ENCODE data around the gene ARHGEF10L. TPM values are rescaled to one million over a fixed set of nuclear protein-coding genes. Genes with fewer than 3 reads are reported as not detected.
"Not testable (repeated sequence)": the region's sequence is repeated elsewhere in the genome, so short reads cannot be mapped to it uniquely, and the experiment has no call there.

Gene ARHGEF10L
- total RNA-seq, 4 donors from 2014 or later = 72.7 to 177 (median 156) TPM

DNA sequence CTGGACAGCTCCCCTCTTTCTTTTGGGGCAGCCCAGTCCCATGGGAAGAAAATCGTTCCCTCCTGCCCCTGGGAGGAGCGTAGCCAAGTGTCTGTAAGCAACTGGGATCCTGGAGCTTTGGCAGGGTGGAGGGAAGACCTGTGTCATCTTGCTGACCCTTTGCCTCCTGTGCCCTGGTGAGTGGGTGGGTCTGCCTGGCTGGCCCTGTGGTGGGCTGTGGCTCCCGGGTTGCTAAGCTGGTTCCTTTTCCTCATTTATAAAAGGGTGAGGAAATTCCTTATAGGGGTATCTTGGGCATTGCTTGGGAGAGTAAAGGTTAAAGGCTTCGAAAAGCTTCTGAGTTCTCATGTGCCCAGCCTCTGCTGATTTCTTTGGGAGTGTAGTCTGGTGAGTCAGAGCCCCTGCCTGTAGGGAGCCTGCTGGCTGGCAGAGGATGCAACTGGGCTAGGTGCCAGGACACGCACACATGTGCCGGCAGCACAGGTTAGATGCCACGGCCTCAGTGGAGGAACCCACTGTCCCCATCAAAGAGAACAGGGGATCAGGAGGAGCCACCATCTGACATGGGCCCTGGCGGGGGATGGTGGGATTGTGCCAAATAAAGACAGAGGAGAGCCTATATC lies 85.2 kb downstream of the ARHGEF10L start:
- Histone ChIP-seq H3K4me3 (no peak overlapping the region), H3K27ac (peak overlapping the region in 1 of 4 donors; percentile 39), H3K36me3 (peaks cover 0 to 96% (median 0%) of the 10 kb centered on the region in 3 donors), H3K4me1 (peaks cover 0 to 18% (median 2%) of the 10 kb centered on the region in 4 donors), H3K9me3 (no peaks in the 10 kb centered on the region), H3K27me3 (no peaks in the 10 kb centered on the region)
- DNase-seq = peak in 1 of 3 donors; percentile 59
- TF ChIP-seq, protein P1, sequence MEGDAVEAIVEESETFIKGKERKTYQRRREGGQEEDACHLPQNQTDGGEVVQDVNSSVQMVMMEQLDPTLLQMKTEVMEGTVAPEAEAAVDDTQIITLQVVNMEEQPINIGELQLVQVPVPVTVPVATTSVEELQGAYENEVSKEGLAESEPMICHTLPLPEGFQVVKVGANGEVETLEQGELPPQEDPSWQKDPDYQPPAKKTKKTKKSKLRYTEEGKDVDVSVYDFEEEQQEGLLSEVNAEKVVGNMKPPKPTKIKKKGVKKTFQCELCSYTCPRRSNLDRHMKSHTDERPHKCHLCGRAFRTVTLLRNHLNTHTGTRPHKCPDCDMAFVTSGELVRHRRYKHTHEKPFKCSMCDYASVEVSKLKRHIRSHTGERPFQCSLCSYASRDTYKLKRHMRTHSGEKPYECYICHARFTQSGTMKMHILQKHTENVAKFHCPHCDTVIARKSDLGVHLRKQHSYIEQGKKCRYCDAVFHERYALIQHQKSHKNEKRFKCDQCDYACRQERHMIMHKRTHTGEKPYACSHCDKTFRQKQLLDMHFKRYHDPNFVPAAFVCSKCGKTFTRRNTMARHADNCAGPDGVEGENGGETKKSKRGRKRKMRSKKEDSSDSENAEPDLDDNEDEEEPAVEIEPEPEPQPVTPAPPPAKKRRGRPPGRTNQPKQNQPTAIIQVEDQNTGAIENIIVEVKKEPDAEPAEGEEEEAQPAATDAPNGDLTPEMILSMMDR (IDR thresholded peaks at IDR 0.05) = no peak
- TF ChIP-seq POLR2A (IDR thresholded peaks at IDR 0.05) = no peak

DNA sequence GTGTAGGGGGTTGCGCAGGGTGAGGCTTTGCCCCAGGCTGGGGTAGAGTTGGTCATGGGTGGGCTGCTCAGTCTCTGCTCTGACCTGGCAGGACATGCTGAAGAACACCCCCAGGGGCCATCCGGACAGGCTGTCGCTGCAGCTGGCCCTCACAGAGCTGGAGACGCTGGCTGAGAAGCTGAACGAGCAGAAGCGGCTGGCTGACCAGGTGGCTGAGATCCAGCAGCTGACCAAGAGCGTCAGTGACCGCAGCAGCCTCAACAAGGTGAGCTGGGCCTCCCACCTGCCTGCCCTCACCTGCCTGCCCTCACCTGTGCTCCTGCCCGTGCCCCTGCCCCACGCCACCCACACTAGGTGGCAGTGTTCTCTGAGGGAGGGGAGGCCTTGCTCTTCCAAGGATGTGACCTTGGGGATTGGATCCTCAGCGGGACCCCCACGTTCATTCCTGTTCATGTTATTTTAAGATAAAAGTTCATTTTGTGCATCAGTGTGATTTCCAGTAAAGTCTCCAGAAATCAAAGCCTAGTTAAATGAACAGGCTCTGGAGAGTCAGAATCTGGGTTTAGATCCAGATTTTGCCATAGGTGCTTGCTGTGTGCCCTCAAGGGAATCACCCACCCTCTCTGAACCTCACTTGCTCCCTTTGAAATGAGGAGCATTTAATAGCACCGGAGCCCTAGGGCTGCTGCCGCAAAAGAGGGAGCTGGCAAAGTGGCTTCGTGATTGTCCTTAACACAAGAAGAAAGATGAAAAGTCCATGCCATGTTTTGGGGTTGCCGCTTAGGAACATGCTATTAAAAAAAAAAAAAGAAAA lies 87.9 kb downstream of the ARHGEF10L start:
- H3K27me3 ChIP-seq = no peaks in the 10 kb centered on the region
- no peaks in the 10 kb centered on the region for H3K9me3 ChIP-seq
- H3K27ac ChIP-seq = no peak overlapping the region
- TF ChIP-seq, protein P1 (IDR thresholded peaks at IDR 0.05) = no peak
- TF ChIP-seq POLR2A (IDR thresholded peaks at IDR 0.05) = no peak
- no peak overlapping the region for H3K4me3 ChIP-seq
- peaks cover 0 to 97% (median 0%) of the 10 kb centered on the region in 3 donors for H3K36me3 ChIP-seq
- no peak for DNase-seq
- H3K4me1 ChIP-seq = peaks cover 0 to 18% (median 2%) of the 10 kb centered on the region in 4 donors

DNA sequence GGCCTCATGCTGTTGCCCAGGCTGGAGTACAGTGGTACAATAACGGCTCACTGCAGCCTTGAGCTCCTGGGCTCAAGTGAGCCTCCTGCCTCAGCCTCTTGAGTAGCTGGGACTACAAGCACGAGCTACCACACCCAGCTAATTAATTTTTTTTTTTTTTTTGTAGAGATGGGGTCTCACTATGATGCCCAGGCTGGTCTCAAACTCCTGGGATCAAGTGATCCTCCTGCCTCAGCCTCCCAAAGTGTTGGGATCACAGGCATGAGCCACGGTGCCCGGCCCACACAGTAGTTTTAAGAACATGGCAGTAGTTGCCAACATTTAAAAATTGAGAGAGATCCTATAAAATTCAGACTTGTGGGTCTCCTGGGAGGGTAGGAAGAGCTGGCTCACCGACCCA lies 89.5 kb downstream of the ARHGEF10L start:
- peak overlapping the region in 1 of 4 donors; percentile 31 for H3K27ac ChIP-seq
- not testable (repeated sequence) for H3K4me1 ChIP-seq, H3K9me3 ChIP-seq, H3K4me3 ChIP-seq, DNase-seq, H3K27me3 ChIP-seq
- H3K36me3 ChIP-seq = peaks cover 0 to 98% (median 0%) of the 10 kb centered on the region in 3 donors

DNA sequence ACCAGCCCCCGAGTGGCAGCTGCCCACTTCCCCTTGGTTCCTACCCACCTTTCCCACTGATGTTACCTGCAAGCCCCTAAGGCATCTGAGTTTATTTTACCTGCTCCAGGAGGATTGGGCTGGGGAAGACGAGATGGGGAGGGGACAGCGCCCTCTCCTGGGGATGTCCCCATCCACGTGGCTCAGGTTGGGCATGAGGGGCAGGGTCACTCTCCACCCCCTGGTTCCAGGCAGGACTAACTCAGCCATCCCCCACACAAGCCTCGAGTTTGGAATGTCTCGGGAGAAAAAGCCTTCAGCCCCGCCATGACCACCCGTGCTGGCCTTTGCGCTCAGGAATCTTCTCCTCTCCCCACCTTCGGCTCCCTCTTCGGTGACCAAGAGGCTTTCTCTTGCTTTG lies 90.0 kb downstream of the ARHGEF10L start:
- H3K27ac ChIP-seq = peak overlapping the region in 1 of 4 donors; percentile 31
- no peak for DNase-seq
- H3K4me3 ChIP-seq = no peak overlapping the region
- H3K4me1 ChIP-seq = peaks cover 0 to 5% (median 2%) of the 10 kb centered on the region in 4 donors
- no peaks in the 10 kb centered on the region for H3K9me3 ChIP-seq
- TF ChIP-seq, protein P1 (IDR thresholded peaks at IDR 0.05) = peak in 4 of 6 experiments; percentile 7 to 23 (median 18)
- TF ChIP-seq POLR2A (IDR thresholded peaks at IDR 0.05) = no peak
- peaks cover 0 to 98% (median 0%) of the 10 kb centered on the region in 3 donors for H3K36me3 ChIP-seq
- H3K27me3 ChIP-seq = no peaks in the 10 kb centered on the region

DNA sequence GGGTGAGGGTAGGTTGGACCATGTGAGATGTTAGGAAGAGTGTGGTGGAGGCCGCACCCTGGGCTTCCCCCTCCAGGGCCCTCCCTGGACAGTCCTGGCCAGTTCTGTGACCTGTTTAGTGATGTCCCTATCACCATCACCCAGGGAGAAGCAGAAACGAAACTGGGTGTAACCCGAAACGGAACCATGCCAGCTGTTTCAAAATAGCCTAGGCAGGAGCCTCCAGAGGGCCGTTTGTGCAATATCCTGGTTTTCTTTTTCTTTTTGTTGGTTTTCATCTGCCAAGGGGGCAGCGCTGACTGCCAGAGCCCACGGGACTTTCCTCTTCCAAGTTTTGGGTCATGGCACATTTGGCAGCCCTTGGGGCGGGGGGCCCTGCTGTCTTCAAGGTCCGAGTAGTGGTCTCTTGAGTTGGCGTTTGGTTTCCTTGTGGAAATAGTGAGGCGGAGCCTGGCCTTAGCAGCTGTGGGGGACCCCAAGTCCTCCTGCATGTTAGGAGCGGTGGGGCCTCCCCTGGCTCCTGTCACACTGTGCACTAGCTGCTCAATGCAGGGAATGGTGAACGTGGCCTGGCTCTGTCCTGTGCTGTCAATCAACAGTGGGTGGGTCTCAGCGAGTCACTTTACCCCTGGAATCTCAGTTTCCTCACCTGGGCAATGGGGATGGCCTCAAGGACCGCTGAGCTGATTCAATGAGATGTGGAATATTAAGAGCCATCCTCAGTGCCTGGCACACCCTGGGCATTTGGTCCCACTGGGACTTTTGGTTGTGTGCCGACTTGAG lies 90.7 kb downstream of the ARHGEF10L start:
- no peaks in the 10 kb centered on the region for H3K27me3 ChIP-seq
- TF ChIP-seq, protein P1 (IDR thresholded peaks at IDR 0.05) = no peak
- no peak for TF ChIP-seq POLR2A (IDR thresholded peaks at IDR 0.05)
- no peaks in the 10 kb centered on the region for H3K9me3 ChIP-seq
- peaks cover 0 to 4% (median under 1%) of the 10 kb centered on the region in 4 donors for H3K4me1 ChIP-seq
- H3K4me3 ChIP-seq = no peak overlapping the region
- DNase-seq = peak in 2 of 3 donors; percentile 23 to 70
- peak overlapping the region in 3 of 4 donors; percentile 5 to 20 (median 7) for H3K27ac ChIP-seq
- H3K36me3 ChIP-seq = peaks cover 0 to 98% (median 0%) of the 10 kb centered on the region in 3 donors

Measured in Peyer's patch (tissue), 4 donors.